ENCODE results near the gene ZHX3.

Gene ZHX3

DNA sequence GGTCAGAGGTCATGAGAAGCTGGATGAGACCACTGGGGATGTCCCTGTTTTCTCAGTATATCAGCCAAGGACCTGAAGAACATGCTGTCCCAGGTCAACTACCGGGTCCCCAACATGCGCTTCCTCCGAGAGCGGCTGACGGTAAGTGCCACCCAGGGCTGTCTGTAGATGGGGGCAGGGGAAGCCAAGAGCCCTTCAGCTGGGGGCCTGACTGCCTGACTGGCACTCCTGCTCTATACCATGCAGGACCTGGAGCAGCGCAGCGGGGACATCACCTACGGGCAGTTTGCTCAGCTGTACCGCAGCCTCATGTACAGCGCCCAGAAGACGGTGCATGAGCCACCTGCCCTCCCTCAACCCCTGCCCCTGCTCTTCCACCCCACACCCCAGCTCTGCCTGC is 155.1 kb downstream of the ZHX3 start:
- H3K4me3 ChIP-seq (ENCODE audit: low read length) = no peak overlapping the region
- TF ChIP-seq, protein P1, sequence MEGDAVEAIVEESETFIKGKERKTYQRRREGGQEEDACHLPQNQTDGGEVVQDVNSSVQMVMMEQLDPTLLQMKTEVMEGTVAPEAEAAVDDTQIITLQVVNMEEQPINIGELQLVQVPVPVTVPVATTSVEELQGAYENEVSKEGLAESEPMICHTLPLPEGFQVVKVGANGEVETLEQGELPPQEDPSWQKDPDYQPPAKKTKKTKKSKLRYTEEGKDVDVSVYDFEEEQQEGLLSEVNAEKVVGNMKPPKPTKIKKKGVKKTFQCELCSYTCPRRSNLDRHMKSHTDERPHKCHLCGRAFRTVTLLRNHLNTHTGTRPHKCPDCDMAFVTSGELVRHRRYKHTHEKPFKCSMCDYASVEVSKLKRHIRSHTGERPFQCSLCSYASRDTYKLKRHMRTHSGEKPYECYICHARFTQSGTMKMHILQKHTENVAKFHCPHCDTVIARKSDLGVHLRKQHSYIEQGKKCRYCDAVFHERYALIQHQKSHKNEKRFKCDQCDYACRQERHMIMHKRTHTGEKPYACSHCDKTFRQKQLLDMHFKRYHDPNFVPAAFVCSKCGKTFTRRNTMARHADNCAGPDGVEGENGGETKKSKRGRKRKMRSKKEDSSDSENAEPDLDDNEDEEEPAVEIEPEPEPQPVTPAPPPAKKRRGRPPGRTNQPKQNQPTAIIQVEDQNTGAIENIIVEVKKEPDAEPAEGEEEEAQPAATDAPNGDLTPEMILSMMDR (conservative IDR thresholded peaks at IDR 0.05; ENCODE audit: low read length) = no peak
- no peak for DNase-seq (ENCODE audit: low read depth)

DNA sequence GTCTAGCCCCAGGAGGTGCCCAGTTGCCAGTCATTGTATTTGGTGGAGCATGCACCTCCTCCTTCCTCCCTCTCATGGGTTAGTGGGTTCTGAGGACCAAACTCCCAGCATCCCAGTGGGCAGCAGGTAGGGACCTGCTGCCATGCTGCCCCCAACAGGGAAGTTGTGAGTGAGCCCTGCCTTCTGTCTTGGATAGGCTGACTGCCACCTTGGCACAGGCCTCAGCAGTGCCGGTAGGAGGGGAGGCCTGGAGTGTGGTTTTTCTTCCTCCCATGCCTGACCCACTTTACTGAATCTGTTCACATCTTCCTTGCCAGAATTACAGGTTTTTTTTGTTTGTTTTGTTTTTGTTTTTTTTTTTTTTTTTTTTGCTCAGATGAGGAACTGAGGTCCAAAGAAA is 155.6 kb downstream of the ZHX3 start:
- no peak for DNase-seq (ENCODE audit: low read depth)
- no peak overlapping the region for H3K4me3 ChIP-seq (ENCODE audit: low read length)
- TF ChIP-seq, protein P1 (conservative IDR thresholded peaks at IDR 0.05; ENCODE audit: low read length) = no peak

DNA sequence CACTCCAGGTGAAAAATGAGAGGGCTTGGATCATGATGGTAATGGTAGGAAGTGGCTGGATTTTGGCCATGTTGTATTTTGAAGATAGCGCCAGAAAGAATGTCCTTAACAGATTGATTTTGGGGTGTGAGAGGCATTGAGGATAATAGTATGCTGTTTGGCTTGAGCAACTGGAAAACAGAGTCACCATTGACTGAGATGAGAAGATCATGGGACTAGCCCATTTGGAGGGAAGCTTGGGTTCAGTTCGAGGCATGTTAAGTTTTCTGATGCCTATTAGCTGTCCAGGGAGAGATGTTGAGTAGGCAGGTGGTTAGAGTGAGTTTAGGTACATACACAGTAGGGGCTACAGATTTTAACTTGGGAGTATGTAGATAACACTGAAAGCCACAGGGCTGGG is 156.8 kb downstream of the ZHX3 start:
- no peak for DNase-seq (ENCODE audit: low read depth)
- no peak overlapping the region for H3K4me3 ChIP-seq (ENCODE audit: low read length)
- TF ChIP-seq, protein P1 (conservative IDR thresholded peaks at IDR 0.05; ENCODE audit: low read length) = no peak

DNA sequence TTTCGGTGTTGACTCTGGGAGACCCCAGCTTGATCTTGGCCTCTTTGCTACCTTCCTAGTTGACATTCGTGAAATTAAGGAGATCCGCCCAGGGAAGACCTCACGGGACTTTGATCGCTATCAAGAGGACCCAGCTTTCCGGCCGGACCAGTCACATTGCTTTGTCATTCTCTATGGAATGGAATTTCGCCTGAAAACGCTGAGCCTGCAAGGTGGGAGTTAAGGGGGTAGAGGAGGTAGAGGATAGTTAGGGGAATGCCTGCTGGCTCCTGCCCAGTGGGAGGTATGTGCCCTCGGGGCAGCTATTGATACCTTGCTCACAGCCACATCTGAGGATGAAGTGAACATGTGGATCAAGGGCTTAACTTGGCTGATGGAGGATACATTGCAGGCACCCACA is 158.0 kb downstream of the ZHX3 start:
- H3K4me3 ChIP-seq (ENCODE audit: low read length) = no peak overlapping the region
- TF ChIP-seq, protein P1 (conservative IDR thresholded peaks at IDR 0.05; ENCODE audit: low read length) = no peak
- DNase-seq (ENCODE audit: low read depth) = no peak

GRCh38 chr20:41158082-41158625 is 159.4 kb downstream of the ZHX3 start:
- no peak overlapping the region for H3K4me3 ChIP-seq (ENCODE audit: low read length)
- no peak for DNase-seq (ENCODE audit: low read depth)
- TF ChIP-seq, protein P1 (conservative IDR thresholded peaks at IDR 0.05; ENCODE audit: low read length) = no peak

GRCh38 chr20:41155261-41155660 is 162.3 kb downstream of the ZHX3 start:
- no peak overlapping the region for H3K4me3 ChIP-seq (ENCODE audit: low read length)
- DNase-seq (ENCODE audit: low read depth) = no peak
- TF ChIP-seq, protein P1 (conservative IDR thresholded peaks at IDR 0.05; ENCODE audit: low read length) = no peak

- H3K4me3 ChIP-seq (ENCODE audit: low read length) = no peak overlapping the region
- TF ChIP-seq, protein P1 (conservative IDR thresholded peaks at IDR 0.05; ENCODE audit: low read length) = no peak
- no peak for DNase-seq (ENCODE audit: low read depth)
These were observed 162.9 kb downstream of the ZHX3 start for GRCh38 chr20:41154436-41155176.

Measured in AG10803 (cell line).